ENCODE data around the gene EFNA5. TPM values are rescaled to one million over a fixed set of nuclear protein-coding genes. Genes with fewer than 3 reads are reported as not detected.
A peak's percentile ranks its signal among the peaks of the same experiment; 100 is the strongest.

EFNA5 gene
- total and polyA plus RNA-seq, 2 experiments from 2014 or later: 7.5 to 10.1 TPM

GRCh38 chr5:107389130-107389774 is 281.5 kb downstream of the EFNA5 start:
- H3K9me3 Mint-ChIP-seq: no peaks in the 10 kb centered on the region
- no peaks in the 10 kb centered on the region for H3K36me3 Mint-ChIP-seq (ENCODE audit: low read depth)
- Histone ChIP-seq H3K36me3 (ENCODE audit: insufficient read depth) (no peaks in the 10 kb centered on the region), H3K27ac (ENCODE audit: low read depth) (no peak overlapping the region), H3K4me3 (no peak overlapping the region), H3K4me2 (no peak overlapping the region), H2AFZ (no peak overlapping the region), H3F3A (replicated peaks; ENCODE audit: low read depth) (no peaks in the 10 kb centered on the region), H4K20me1 (replicated peaks; ENCODE audit: insufficient read depth) (no peaks in the 10 kb centered on the region), H3K4me1 (ENCODE audit: insufficient read depth) (peaks cover 46% of the 10 kb centered on the region), H3K27me3 (ENCODE audit: insufficient read depth) (no peaks in the 10 kb centered on the region), H3K79me2 (replicated peaks; ENCODE audit: insufficient read depth) (no peaks in the 10 kb centered on the region), H3K9me2 (ENCODE audit: insufficient read depth) (peaks cover 7% of the 10 kb centered on the region; the same call in 1 of the 2 replicates)
- H3K27me3 Mint-ChIP-seq (ENCODE audit: insufficient read depth, low read depth, poor library complexity): no peaks in the 10 kb centered on the region
- DNase-seq (ENCODE audit: low spot score) (no peak), ATAC-seq (no peak)
- peaks cover 57% of the 10 kb centered on the region for H3K4me1 Mint-ChIP-seq
- no peak overlapping the region for H3K27ac Mint-ChIP-seq
- TF ChIP-seq POLR2AphosphoS5 (IDR thresholded peaks at IDR 0.05; ENCODE audit: low read depth) (no peak), JUNB (IDR thresholded peaks at IDR 0.05; ENCODE audit: unreplicated experiment) (no peak), EZH2phosphoT487 (IDR thresholded peaks at IDR 0.05; ENCODE audit: unreplicated experiment) (no peak), EZH2 (IDR thresholded peaks at IDR 0.05; ENCODE audit: low read depth, unreplicated experiment) (no peak)
- TF ChIP-seq, protein P1, sequence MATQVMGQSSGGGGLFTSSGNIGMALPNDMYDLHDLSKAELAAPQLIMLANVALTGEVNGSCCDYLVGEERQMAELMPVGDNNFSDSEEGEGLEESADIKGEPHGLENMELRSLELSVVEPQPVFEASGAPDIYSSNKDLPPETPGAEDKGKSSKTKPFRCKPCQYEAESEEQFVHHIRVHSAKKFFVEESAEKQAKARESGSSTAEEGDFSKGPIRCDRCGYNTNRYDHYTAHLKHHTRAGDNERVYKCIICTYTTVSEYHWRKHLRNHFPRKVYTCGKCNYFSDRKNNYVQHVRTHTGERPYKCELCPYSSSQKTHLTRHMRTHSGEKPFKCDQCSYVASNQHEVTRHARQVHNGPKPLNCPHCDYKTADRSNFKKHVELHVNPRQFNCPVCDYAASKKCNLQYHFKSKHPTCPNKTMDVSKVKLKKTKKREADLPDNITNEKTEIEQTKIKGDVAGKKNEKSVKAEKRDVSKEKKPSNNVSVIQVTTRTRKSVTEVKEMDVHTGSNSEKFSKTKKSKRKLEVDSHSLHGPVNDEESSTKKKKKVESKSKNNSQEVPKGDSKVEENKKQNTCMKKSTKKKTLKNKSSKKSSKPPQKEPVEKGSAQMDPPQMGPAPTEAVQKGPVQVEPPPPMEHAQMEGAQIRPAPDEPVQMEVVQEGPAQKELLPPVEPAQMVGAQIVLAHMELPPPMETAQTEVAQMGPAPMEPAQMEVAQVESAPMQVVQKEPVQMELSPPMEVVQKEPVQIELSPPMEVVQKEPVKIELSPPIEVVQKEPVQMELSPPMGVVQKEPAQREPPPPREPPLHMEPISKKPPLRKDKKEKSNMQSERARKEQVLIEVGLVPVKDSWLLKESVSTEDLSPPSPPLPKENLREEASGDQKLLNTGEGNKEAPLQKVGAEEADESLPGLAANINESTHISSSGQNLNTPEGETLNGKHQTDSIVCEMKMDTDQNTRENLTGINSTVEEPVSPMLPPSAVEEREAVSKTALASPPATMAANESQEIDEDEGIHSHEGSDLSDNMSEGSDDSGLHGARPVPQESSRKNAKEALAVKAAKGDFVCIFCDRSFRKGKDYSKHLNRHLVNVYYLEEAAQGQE (IDR thresholded peaks at IDR 0.05; ENCODE audit: unreplicated experiment): no peak
- H3K4me3 Mint-ChIP-seq: no peak overlapping the region

- ATAC-seq (peak; percentile 85), DNase-seq (ENCODE audit: low spot score) (peak; percentile 55)
- H3K36me3 ChIP-seq (ENCODE audit: insufficient read depth): no peaks in the 10 kb centered on the region
- no peaks in the 10 kb centered on the region for H3F3A ChIP-seq (replicated peaks; ENCODE audit: low read depth)
- no peak overlapping the region for H3K4me3 ChIP-seq
- H3K9me2 ChIP-seq (ENCODE audit: insufficient read depth): peaks cover 7% of the 10 kb centered on the region; the same call in 1 of the 2 replicates
- H3K27ac Mint-ChIP-seq: no peak overlapping the region
- no peak overlapping the region for H3K4me2 ChIP-seq
- H3K79me2 ChIP-seq (replicated peaks; ENCODE audit: insufficient read depth): no peaks in the 10 kb centered on the region
- H4K20me1 ChIP-seq (replicated peaks; ENCODE audit: insufficient read depth): no peaks in the 10 kb centered on the region
- TF ChIP-seq POLR2AphosphoS5 (IDR thresholded peaks at IDR 0.05; ENCODE audit: low read depth) (no peak), ZNF462 (CRISPR knock-in tag; IDR thresholded peaks at IDR 0.05) (no peak)
- H3K27me3 ChIP-seq (ENCODE audit: insufficient read depth): no peaks in the 10 kb centered on the region
- no peaks in the 10 kb centered on the region for H3K9me3 Mint-ChIP-seq
- H3K27ac ChIP-seq (ENCODE audit: low read depth): peak overlapping the region; percentile 15; the same call in 1 of the 2 replicates
- H3K4me1 Mint-ChIP-seq: peaks cover 48% of the 10 kb centered on the region
- no peak overlapping the region for H3K4me3 Mint-ChIP-seq
- H2AFZ ChIP-seq: no peak overlapping the region
- no peaks in the 10 kb centered on the region for H3K36me3 Mint-ChIP-seq (ENCODE audit: low read depth)
- H3K4me1 ChIP-seq (ENCODE audit: insufficient read depth): peaks cover 37% of the 10 kb centered on the region
- no peaks in the 10 kb centered on the region for H3K27me3 Mint-ChIP-seq (ENCODE audit: insufficient read depth, low read depth, poor library complexity)
These were observed 282.4 kb downstream of the EFNA5 start for GRCh38 chr5:107388141-107388861.
